GM10266 (cell line): Measurements from ENCODE around the gene SMG1.

Experiments used
- DNase-seq: peaks from one replicate; pipeline ENCODE4 v3.0.0; 2012; ENCODE audit errors: extremely low spot score
- TF ChIP-seq, protein P1 (sequence below): IDR thresholded peaks from 2 replicates; pipeline ENCODE4 v1.5.1; 2012; ENCODE audit warnings: mild to moderate bottlenecking, low read depth; ENCODE audit not compliant: control insufficient read depth, insufficient read depth; ENCODE audit errors: missing control alignments

Gene SMG1

DNA sequence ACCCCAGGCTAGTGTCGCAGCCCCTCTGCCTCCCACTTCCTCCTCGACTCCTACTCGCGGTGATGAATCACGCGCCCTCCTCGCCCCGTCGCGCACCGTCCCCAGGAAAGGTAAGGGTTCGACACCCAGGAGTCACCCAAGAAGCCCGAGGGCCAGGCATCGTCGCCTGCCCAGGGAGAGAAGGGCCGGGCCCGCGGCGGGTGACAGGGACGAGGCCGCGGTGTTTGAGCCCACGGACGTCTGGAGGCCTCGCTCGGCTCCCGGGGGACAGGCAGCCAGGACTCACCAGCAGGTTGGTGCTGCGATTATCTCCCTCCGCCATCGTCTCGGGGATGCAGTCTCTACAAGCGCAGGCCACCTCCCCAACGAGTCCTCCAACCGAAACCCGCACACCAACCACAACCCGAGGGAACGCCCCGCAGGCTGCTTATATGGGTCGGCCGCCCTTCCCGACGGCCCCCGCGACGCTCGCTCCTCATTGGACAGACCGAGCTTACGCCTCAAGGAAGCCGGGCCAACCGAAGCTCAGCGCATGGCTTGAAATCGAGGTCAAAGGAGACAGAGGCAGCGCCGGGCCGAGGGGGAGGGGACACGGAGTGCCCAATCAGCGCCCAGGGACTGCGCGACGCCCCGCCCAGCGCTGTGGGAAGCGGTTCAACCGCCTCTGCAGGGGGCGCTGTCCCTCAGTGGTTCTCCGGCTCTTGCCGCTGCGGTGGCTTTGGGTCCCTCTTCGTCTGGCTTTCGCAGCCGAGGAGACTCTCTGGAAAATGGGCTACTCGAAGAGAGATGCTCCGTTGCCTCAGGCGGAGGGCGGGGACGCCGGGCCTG is 124.8 kb downstream of the SMG1 start, which contains the start of gene ARL6IP1:
Gene ARL6IP1, minus strand, starts transcription at position 405 of the 828 bp plus-strand sequence. Its CDS starts 83 bp downstream, at position 322.
- peak; percentile 93 for DNase-seq

DNA sequence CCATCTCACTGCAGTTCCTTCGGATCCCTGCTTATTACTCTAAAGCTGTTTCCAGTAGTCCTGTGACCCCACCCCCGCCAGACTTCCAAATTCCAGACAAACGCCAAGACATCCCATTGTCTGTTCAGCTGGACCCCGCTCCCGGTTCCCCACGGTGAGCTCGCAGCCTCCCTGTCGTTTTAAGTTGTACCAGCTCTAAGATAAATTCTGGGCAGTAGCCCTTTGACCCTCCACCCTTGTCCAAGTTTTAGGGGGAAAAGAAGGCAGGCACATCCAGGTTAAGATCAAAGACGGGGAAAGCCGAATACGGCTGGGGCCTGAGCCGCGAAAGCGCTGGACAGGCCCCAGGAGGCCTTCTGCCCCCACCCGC is 125.4 kb downstream of the SMG1 start:
- TF ChIP-seq, protein P1, sequence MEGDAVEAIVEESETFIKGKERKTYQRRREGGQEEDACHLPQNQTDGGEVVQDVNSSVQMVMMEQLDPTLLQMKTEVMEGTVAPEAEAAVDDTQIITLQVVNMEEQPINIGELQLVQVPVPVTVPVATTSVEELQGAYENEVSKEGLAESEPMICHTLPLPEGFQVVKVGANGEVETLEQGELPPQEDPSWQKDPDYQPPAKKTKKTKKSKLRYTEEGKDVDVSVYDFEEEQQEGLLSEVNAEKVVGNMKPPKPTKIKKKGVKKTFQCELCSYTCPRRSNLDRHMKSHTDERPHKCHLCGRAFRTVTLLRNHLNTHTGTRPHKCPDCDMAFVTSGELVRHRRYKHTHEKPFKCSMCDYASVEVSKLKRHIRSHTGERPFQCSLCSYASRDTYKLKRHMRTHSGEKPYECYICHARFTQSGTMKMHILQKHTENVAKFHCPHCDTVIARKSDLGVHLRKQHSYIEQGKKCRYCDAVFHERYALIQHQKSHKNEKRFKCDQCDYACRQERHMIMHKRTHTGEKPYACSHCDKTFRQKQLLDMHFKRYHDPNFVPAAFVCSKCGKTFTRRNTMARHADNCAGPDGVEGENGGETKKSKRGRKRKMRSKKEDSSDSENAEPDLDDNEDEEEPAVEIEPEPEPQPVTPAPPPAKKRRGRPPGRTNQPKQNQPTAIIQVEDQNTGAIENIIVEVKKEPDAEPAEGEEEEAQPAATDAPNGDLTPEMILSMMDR: no peak
- DNase-seq: no peak

More for the DNA sequence above, 124.8 kb downstream of the SMG1 start, which contains the start of gene ARL6IP1:
- TF ChIP-seq, protein P1: peak; percentile 93

DNA sequence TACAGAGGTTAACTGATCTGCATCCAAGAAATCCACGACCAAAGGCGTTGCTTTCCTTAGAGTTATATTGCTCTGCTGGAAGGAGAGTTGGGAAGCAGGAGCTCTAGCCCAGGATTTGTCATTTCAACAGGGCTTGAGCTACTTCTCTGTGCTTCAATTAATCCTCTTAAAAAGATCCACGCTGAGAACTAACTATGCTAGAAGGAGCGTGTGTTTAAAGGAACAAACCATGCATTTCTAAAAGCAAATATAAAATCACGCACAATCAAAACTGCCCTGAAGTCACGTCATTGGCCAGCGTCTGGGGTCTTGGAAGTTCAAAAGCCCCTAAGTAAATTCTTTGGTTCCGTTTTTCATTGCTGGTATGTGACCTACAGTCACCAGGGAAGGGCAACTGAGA is 125.9 kb downstream of the SMG1 start:
- TF ChIP-seq, protein P1: no peak
- DNase-seq: no peak

DNA sequence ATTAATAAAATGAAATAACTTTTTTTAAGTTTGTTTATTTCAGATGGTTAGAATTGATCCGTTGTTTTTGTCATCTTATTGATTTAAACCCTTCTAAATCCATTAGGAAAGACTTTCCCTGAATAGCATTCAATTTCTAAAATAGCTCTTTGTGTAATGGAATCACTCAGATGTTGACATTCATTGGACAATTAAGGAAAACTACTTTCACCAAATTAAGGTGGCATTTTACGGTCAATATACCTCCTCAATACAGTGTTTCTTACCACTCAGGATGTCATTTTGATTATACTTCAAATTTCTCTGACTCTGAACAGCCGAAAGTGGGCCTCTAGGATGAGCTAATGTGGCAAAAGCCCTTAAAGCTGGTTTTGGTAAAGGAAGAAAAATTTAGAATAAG is 126.7 kb downstream of the SMG1 start:
- DNase-seq: no peak
- TF ChIP-seq, protein P1: no peak

DNA sequence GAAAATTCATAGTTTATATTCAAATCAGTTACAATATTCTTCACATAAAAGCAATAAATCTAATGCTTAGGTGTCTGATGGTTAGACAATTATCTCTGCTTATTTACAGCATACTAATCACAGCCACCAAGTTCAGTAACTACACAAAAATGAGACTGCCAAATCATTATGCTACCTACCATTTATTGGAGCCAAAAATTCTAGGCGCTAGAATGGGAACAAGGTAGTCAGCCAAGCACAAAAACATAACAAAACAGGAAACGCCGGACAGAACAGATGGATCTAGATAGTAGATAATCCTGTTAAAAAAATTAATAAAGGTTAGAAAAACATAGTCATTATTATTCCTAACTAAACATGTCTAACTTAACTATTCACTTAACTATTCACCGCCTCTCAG is 128.5 kb downstream of the SMG1 start:
- TF ChIP-seq, protein P1: no peak
- no peak for DNase-seq

DNA sequence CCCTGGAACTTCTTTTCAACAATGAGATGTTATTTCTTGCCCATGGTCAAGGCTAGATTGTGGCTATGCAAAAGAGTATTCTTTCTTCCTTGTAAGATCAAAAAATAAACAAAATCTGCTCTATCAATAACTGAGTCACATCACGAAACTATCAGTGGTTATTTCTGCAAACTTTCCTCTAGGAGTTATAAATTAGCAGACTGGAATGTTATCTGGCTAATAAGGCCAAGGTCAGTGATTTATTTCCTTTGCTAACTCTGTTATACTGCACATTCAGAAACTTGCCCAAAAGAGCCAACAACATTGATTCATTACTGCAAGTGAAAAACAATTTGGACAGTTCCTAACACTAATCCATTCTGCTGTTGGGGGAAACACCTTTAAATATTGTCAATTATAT is 129.8 kb downstream of the SMG1 start:
- TF ChIP-seq, protein P1: no peak
- DNase-seq: no peak

DNA sequence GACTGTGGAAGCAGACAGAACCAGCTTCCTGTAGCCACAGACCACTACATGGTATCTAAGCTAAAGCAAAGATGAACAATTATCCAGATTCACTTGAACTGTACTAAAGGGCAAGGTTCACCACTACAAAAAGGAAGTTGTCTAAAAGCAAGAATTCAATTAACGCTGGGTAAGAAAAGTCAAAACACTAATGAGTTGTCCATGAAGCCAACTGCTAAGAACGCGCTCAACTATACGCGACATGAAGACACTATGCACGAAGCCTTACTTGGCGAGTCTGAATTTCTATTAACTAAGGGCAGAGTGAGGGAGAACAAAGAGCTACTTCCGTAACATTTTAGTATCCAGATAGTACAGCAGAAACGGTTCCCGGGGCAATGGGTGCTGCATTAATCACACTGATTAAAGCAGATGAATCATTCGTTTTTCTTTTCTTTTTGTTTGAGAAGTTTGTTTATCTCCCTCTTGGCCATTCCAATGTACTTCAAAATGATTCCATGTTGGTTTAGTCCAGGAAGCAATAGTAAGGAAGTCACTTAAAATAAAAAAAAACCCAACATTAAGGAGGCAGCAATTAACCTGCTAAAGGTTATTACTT is 133.3 kb downstream of the SMG1 start:
- no peak for DNase-seq
- TF ChIP-seq, protein P1: no peak
